ENCODE results near the gene C11orf16.
"Not testable (repeated sequence)": the region's sequence is repeated elsewhere in the genome, so short reads cannot be mapped to it uniquely, and the experiment has no call there.

C11orf16 gene

DNA sequence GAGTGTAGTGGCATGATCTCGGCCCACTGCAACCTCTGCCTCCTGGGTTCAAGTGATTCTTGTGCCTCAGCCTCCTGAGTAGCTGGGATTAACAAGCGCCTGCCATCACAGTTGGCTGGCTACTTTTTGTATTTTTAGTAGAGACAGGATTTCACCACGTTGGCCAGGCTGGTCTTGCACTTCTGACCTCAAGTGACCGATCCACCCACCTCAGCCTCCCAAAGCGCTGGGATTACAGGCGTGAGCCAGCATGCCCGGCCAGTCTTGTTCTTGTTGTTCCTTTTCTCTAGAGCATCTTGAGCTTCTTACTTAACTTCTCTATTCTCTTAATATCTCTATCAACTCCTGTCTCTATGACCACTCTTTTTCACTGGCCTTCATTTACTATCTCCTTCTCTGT lies 51.2 kb downstream of the C11orf16 start:
- not testable (repeated sequence) for DNase-seq

DNA sequence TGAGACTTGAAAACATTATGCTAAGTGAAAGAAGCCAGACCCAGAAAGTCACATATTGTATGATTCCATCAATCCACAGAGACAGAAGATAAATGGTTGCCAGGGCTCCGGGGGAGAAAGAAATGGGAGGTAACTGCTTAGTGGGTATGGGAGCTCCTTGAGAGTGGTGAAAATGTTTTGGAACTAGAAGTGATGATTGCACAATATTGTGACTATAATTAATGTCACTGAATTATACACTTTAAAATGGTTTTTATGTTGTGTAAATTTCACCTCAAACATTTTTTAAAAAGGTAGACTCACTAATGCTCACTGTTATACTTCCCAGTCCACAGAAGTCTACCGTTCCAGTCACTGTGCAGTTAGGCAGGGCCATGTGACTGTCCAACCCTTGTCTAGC lies 54.0 kb downstream of the C11orf16 start:
- no peak for DNase-seq

DNA sequence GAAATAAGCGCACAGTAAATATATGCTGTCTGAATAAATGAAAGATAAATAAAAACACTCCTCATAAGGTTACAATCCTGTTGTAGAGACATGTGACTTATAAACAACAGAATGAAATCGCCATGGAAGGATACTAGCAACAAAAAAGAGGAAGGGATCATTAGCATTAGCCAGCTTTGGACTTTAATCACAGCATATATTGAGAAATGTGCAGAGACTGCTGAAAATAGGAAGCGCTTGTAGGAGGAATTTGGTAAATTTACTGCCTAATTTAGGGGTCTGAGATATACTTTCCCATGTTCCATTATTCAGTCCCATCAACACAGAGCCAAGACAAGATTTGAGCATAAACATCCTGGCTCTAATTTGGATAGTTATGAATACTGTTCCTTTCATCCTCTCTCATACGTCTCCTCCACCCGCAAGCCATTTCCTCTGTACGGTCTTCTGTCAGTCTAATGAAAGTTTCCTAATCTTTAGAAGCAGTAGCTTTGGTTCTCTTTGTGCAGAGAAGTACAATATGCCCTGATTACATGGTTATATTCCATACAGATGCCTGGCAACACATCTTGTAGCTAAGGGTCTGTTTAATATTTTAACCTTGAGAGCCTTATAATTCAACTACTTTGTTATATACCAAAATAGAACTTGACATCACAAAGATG lies 58.9 kb downstream of the C11orf16 start:
- DNase-seq, result no peak

DNA sequence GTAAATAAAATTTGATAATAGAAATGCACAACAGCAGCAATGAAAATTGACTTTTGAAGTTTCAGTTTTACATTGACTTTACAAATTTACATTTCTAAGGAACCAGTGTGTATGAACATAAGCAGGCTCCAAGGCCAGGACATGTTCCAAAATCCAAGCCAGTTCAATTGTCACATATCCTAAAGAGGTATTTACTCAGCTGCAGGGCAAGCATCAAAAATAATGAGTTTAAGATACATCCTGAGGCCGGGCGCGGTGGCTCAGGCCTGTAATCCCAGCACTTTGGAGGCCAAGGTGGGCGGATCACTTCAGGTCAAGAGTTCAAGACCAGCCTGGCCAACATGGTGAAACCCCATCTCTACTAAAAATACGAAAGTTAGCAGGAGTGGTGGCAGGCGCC lies 60.8 kb downstream of the C11orf16 start:
- no peak for DNase-seq

DNA sequence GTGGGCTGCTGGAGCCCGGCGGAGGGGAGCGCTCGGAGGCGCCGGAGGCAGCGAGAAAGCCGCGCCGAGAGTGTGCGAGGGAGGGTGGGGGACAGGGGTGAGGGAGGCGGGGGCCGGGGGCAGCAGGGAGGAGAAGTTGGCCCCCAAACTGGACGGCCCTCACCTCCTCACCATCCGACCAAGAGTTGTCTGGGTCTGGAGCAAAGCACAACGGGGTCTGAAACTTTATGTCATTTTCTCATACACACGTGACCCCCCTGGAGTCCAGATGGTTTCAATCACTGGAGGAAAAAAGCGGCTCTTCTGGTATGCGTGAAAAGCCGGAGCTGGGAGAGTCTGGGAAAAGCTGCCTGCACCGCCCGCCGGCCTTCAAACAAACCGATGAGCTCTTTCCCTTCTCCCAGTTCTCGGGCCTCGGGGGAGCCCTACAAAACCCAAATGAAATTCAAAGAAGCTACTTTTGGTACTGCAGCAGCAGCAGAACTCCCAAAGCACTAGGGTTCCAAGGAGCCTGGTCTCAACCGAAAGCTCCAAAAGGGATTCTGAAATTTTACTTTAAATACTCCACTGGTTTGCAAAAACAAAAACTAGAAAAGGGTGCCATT lies 61.5 kb downstream of the C11orf16 start:
- no peak for DNase-seq

DNA sequence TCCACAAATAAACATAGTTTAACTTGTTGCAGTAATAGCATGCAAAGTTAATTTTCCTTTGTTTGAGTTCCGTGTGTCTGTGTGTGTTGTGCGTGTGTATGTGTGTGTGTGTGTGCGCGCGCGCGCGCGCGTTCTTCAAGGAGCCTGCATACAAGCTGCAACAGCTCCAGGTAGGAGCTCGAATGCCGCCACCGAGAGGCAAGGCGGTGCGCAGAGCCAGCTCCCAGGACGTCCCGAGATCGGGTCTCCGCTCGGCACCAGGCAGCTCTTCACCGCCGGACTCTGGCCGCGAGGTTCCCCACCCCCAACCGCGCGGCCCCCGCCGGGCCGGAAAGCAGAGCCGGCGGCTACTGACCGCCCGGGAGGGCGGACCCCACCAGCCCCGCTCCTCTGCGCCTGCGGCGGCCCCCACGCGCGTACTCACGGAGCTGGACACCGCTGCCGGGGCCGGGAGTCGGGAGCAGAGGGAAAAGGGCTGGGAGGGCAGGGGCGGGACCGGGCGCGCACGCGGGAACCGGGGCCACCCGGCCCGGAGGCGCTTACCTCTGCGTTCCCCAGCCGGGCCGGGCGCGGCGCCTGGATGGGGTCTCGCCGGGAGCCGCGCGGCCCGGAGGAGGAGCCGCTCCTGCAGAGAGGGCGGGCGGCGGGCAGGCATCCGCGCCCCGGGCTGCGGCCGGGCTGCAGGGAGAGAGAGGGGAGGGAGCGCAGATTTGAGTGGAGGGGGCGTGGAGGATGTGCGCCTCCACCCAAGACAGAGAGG lies 62.2 kb downstream of the C11orf16 start:
- DNase-seq, result peak in 1 of 2 donors; percentile 2
